22Rv1 (cell line): ENCODE data around the gene CDK5RAP2.

ENCODE experiments used
- ZFX ChIP-seq: fragments of 450-650 bp; IDR thresholded peaks from 2 replicates; pipeline ENCODE4 v1.6.1; 2017; ENCODE audit warnings: antibody characterized with exemption, borderline replicate concordance
- TF ChIP-seq, protein P1 (sequence below): fragments of 450-650 bp; IDR thresholded peaks from 2 replicates; pipeline ENCODE4 v1.5.1; 2017; ENCODE audit warnings: mild to moderate bottlenecking

DNA sequence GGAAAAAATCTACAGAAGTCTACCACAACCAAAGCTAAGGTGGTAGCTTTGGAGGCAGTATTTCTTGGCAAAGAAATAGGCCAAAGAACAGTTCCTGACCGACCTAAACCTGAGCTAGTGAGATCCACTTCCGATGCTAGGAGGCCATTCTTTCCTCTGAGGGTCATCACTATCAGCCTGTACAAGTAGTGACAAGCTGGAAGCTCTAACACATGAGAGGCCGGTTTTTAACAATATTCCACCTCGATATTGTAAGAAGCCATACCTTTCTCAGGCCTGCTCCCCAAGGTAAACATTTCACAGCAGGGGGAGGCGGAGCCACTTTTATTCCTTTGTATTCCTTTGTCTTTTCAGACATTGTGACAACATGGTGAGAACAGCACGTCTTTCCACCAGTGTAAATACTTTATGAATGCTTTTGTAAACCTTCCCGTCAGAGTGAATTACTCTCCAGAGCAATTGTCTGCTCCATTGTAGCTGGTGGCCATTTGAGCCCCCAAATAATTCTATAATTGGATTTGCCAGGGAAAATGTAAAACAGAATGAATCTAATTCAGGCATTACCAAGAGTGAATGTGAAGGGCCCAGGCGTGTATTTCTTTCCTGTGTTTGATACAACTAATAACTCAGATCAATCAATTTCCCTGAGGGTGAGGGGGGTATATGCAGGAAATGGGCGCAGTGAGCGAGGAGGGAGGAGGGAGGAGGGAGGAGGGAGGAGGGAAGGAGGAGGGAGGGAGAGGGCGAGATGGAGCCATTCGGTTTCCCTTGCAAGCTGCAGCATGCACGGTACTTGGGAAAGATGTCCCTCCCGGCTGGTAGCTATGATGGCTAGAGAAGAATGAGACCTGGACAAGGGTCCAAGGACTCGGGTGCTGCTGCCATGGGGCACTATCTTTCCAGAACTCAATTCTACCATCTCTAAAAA is 166.6 kb downstream of the CDK5RAP2 start:
- TF ChIP-seq, protein P1, sequence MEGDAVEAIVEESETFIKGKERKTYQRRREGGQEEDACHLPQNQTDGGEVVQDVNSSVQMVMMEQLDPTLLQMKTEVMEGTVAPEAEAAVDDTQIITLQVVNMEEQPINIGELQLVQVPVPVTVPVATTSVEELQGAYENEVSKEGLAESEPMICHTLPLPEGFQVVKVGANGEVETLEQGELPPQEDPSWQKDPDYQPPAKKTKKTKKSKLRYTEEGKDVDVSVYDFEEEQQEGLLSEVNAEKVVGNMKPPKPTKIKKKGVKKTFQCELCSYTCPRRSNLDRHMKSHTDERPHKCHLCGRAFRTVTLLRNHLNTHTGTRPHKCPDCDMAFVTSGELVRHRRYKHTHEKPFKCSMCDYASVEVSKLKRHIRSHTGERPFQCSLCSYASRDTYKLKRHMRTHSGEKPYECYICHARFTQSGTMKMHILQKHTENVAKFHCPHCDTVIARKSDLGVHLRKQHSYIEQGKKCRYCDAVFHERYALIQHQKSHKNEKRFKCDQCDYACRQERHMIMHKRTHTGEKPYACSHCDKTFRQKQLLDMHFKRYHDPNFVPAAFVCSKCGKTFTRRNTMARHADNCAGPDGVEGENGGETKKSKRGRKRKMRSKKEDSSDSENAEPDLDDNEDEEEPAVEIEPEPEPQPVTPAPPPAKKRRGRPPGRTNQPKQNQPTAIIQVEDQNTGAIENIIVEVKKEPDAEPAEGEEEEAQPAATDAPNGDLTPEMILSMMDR, result no peak
- TF ChIP-seq ZFX, result no peak
